Uterus (tissue), 2 donors: ENCODE results near the gene HOXB8.

Experiments
- POLR2A ChIP-seq, 2 donors: fragments of 450-650 bp; IDR thresholded peaks; one replicate each; pipeline ENCODE4 v1.6.1; 2016; ENCODE audit warnings: antibody characterized with exemption in 2 of 2, mild to moderate bottlenecking in 1 of 2, moderate library complexity in 1 of 2
- TF ChIP-seq, protein P1 (sequence below), 4 experiments: fragments of 200-600 bp in 2 of 4; fragments of 450-650 bp in 2 of 4; sonication (generic) in 2 of 4; IDR thresholded peaks; one replicate each; pipeline ENCODE4 v1.5.1; 2016 to 2019; ENCODE audit warnings: antibody characterized with exemption in 4 of 4, mild to moderate bottlenecking in 2 of 4, moderate library complexity in 1 of 4

- TF ChIP-seq, protein P1, sequence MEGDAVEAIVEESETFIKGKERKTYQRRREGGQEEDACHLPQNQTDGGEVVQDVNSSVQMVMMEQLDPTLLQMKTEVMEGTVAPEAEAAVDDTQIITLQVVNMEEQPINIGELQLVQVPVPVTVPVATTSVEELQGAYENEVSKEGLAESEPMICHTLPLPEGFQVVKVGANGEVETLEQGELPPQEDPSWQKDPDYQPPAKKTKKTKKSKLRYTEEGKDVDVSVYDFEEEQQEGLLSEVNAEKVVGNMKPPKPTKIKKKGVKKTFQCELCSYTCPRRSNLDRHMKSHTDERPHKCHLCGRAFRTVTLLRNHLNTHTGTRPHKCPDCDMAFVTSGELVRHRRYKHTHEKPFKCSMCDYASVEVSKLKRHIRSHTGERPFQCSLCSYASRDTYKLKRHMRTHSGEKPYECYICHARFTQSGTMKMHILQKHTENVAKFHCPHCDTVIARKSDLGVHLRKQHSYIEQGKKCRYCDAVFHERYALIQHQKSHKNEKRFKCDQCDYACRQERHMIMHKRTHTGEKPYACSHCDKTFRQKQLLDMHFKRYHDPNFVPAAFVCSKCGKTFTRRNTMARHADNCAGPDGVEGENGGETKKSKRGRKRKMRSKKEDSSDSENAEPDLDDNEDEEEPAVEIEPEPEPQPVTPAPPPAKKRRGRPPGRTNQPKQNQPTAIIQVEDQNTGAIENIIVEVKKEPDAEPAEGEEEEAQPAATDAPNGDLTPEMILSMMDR (IDR thresholded peaks at IDR 0.05), result no peak
- no peak for TF ChIP-seq POLR2A (IDR thresholded peaks at IDR 0.05)
Observed at GRCh38 chr17:48588074-48588415, 27.0 kb downstream of the HOXB8 start.
